ENCODE data around the gene MBNL3.

DNA sequence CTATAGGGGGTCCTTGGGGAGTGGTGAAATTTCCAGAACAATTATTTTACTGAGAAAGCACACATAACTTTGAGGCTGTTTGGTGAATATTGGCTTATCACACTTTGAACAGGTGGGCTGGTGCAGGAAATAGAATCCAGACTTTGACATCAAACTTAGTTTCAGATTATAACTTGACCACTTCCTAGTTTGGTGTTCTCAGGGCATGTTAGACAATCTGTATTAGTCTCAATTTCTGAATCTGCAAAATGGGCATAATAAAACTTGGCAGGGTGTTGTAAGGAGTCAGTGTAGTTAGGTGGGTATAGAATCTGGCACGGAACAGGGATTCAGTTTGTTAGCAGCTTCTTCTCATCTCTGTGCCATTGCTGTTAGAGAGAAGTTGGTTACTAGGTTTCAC lies 43.3 kb upstream of the MBNL3 start:
- TF ChIP-seq, protein P1, sequence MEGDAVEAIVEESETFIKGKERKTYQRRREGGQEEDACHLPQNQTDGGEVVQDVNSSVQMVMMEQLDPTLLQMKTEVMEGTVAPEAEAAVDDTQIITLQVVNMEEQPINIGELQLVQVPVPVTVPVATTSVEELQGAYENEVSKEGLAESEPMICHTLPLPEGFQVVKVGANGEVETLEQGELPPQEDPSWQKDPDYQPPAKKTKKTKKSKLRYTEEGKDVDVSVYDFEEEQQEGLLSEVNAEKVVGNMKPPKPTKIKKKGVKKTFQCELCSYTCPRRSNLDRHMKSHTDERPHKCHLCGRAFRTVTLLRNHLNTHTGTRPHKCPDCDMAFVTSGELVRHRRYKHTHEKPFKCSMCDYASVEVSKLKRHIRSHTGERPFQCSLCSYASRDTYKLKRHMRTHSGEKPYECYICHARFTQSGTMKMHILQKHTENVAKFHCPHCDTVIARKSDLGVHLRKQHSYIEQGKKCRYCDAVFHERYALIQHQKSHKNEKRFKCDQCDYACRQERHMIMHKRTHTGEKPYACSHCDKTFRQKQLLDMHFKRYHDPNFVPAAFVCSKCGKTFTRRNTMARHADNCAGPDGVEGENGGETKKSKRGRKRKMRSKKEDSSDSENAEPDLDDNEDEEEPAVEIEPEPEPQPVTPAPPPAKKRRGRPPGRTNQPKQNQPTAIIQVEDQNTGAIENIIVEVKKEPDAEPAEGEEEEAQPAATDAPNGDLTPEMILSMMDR (IDR thresholded peaks at IDR 0.05; ENCODE audit: low read length) = no peak
- TF ChIP-seq EZH2 (optimal IDR thresholded peaks at IDR 0.05; ENCODE audit: low read depth, low read length) = no peak
- no peak for TF ChIP-seq EZH2phosphoT487 (IDR thresholded peaks at IDR 0.05; ENCODE audit: low read length)

Data from MM.1S (cell line).